K562 (cell line): ENCODE measurements around the gene ZFP62. TPM values are rescaled to one million over a fixed set of nuclear protein-coding genes. Genes with fewer than 3 reads are reported as not detected.
A peak's percentile ranks its signal among the peaks of the same experiment; 100 is the strongest.

Source experiments
- ATAC-seq: fragments of 200-7000 bp; cut with Tn5 transposase; 3 replicates; pipeline ENCODE4 v1.9.1; 2020; ENCODE audit warnings: moderate library complexity
- BruUV-seq: library from RNA; stranded (reverse); fragments of 400-500 nt; replicated peaks from 2 replicates; lab custom pipeline; 2021; lab: Mats Ljungman, UMichigan
- CTCF ChIA-PET: fragments of 300-600 bp; formaldehyde crosslinking; extraction: SDS; loops from one replicate; lab custom pipeline; 2021; ENCODE audit warnings: low intra/inter-chr PET ratio; lab: Yijun Ruan, JAX
- POLR2A ChIA-PET: fragments of 300-600, 350-650 bp; sonication (Branson Sonifier 250); formaldehyde crosslinking; extraction: SDS; loops from one replicate; lab custom pipeline; 2021; ENCODE audit warnings: antibody characterized with exemption, inconsistent platforms; lab: Yijun Ruan, JAX
- DNase-seq, 4 experiments: peaks; one replicate each; pipeline versions ENCODE4 v3.0.0 to v3.0.0-alpha.2; 2011 to 2018; ENCODE audit warnings: low spot score in 3 of 4, mixed read lengths in 3 of 4; ENCODE audit errors: extremely low read depth in 1 of 4
- FAIRE-seq: peaks from 2 replicates; lab custom pipeline; 2011; peaks lifted over from hg19 to GRCh38; lab: Jason Lieb, UNC
- H2AFZ ChIP-seq: 2 replicates; pipeline ENCODE4 v1.6.0; 2011; ENCODE audit warnings: low read depth, low read length, control low read depth, inconsistent platforms
- H3K27ac ChIP-seq: fragments of 200-600 bp; 3 replicates; pipeline ENCODE4 v1.8.0; 2011; ENCODE audit warnings: low read depth, mild to moderate bottlenecking, control low read depth, inconsistent platforms, low read length, moderate library complexity, mixed read lengths; ENCODE audit errors: extremely low read depth
- H3K27me3 ChIP-seq, 2 experiments: fragments of 300-600 bp in 1 of 2; 2 replicates in 1 of 2; 3 replicates in 1 of 2; pipeline versions ENCODE4 v1.6.0 to v1.8.0; 2011; ENCODE audit warnings: inconsistent platforms in 2 of 2, low read length in 2 of 2, mild to moderate bottlenecking in 1 of 2, mixed read lengths in 1 of 2, moderate library complexity in 1 of 2; ENCODE audit not compliant: control insufficient read depth in 2 of 2, insufficient read depth in 2 of 2
- H3K36me3 ChIP-seq: fragments of 300-600 bp; 3 replicates; pipeline ENCODE4 v1.8.0; 2011; ENCODE audit warnings: mild to moderate bottlenecking, low read length, inconsistent platforms; ENCODE audit not compliant: control insufficient read depth, insufficient read depth
- H3K4me1 ChIP-seq, 2 experiments: fragments of 200-600 bp in 1 of 2; replicated peaks in 1 of 2; 2 replicates in 1 of 2; 3 replicates in 1 of 2; pipeline versions ENCODE4 v1.5.1 to v1.8.0; 2011; ENCODE audit warnings: inconsistent platforms in 2 of 2, low read length in 2 of 2, mild to moderate bottlenecking in 1 of 2, mixed read lengths in 1 of 2, moderate library complexity in 1 of 2; ENCODE audit not compliant: control insufficient read depth in 2 of 2, insufficient read depth in 2 of 2
- H3K4me2 ChIP-seq: 2 replicates; pipeline ENCODE4 v1.6.1; 2011; ENCODE audit warnings: low read length, control low read depth, inconsistent platforms, mixed read lengths; ENCODE audit not compliant: insufficient read depth
- H3K4me3 ChIP-seq: fragments of 200-600 bp; sonication (generic), shearing (Covaris generic); 2 replicates; pipeline ENCODE4 v1.5.1; 2016; ENCODE audit warnings: control low read depth, inconsistent platforms
- H3K79me2 ChIP-seq: fragments of 200-600 bp; 3 replicates; pipeline ENCODE4 v1.8.0; 2011; ENCODE audit warnings: low read length, inconsistent platforms; ENCODE audit not compliant: control insufficient read depth, insufficient read depth
- H3K9ac ChIP-seq, 2 experiments: 2 replicates each; pipeline versions ENCODE4 v1.6.0 to v1.6.1; 2011; ENCODE audit warnings: low read depth in 2 of 2, low read length in 2 of 2, control low read depth in 1 of 2, inconsistent platforms in 1 of 2, mild to moderate bottlenecking in 1 of 2, mixed read lengths in 1 of 2; ENCODE audit not compliant: insufficient read depth in 1 of 2
- H3K9me1 ChIP-seq: one replicate; pipeline ENCODE4 v1.6.0; 2011; ENCODE audit warnings: inconsistent platforms, mild to moderate bottlenecking, low read length, moderate library complexity; ENCODE audit not compliant: control insufficient read depth, insufficient read depth
- H3K9me3 ChIP-seq: replicated peaks from 2 replicates; pipeline ENCODE4 v1.5.1; 2011; ENCODE audit warnings: low read depth, low read length, inconsistent platforms; ENCODE audit not compliant: control insufficient read depth, insufficient read depth
- H4K20me1 ChIP-seq: replicated peaks from 2 replicates; pipeline ENCODE4 v1.6.1; 2011; ENCODE audit warnings: low read length, inconsistent platforms, mixed read lengths; ENCODE audit not compliant: control insufficient read depth, insufficient read depth
- ETV5 ChIP-seq: sonication (generic); formaldehyde crosslinking; IDR thresholded peaks from 2 replicates; pipeline ENCODE4 v1.4.0; 2020; ENCODE audit warnings: low read depth, mild to moderate bottlenecking, missing genetic modification reagents
- FOXJ3 ChIP-seq: sonication (generic); formaldehyde crosslinking; IDR thresholded peaks from 2 replicates; pipeline ENCODE4 v1.4.0; 2020; ENCODE audit warnings: mild to moderate bottlenecking, missing genetic modification reagents
- FUS ChIP-seq: fragments of 200-400 bp; formaldehyde crosslinking; optimal IDR thresholded peaks from 2 replicates; pipeline ENCODE3; 2017; ENCODE audit warnings: low read depth, low read length
- NCOA1 ChIP-seq: fragments of 450-650 bp; IDR thresholded peaks from 2 replicates; pipeline ENCODE4 v1.6.1; 2016; ENCODE audit warnings: low read depth
- NCOA6 ChIP-seq: fragments of 450-650 bp; IDR thresholded peaks from 2 replicates; pipeline ENCODE4 v1.6.1; 2017; ENCODE audit warnings: mild to moderate bottlenecking
- NFATC3 ChIP-seq: fragments of 450-650 bp; IDR thresholded peaks from 2 replicates; pipeline ENCODE4 v1.6.1; 2017; ENCODE audit warnings: mild to moderate bottlenecking
- POU5F1 ChIP-seq: fragments of 150-350 bp; IDR thresholded peaks from 2 replicates; pipeline ENCODE4 v1.6.1; 2014; ENCODE audit warnings: borderline replicate concordance, low read length, low read depth, mild to moderate bottlenecking; ENCODE audit not compliant: partially characterized antibody
- RCOR1 ChIP-seq, 2 experiments: IDR thresholded peaks; 2 replicates each; pipeline ENCODE4 v1.6.1; 2012; ENCODE audit warnings: low read depth in 2 of 2, low read length in 2 of 2, borderline replicate concordance in 1 of 2, improper control_type of control experiment in 1 of 2
- SMARCC2 ChIP-seq: fragments of 450-650 bp; IDR thresholded peaks from 2 replicates; pipeline ENCODE4 v1.6.1; 2017; ENCODE audit warnings: antibody characterized with exemption, moderate library complexity, mild to moderate bottlenecking, low read depth
- SRSF9 ChIP-seq: fragments of 200-400 bp; formaldehyde crosslinking; IDR thresholded peaks from 2 replicates; pipeline ENCODE4 v1.6.1; 2017; ENCODE audit warnings: low read depth, low read length, borderline replicate concordance
- TBP ChIP-seq: optimal IDR thresholded peaks from 2 replicates; pipeline ENCODE3; 2011; ENCODE audit warnings: low read depth, low read length, improper control_type of control experiment
- ZFP36 ChIP-seq: fragments of 150-350 bp; IDR thresholded peaks from 2 replicates; pipeline ENCODE4 v1.6.1; 2018; ENCODE audit warnings: low read length, low read depth; ENCODE audit not compliant: partially characterized antibody
- ZKSCAN8 ChIP-seq: fragments of 200-800 bp; sonication (Bioruptor generic); IDR thresholded peaks from 2 replicates; pipeline ENCODE4 v1.6.1; 2016; ENCODE audit warnings: missing genetic modification characterization, missing compliant biosample characterization
- WGBS: fragments of 100-300 bp; shearing (Covaris generic); methylation state at CpG from one replicate; pipeline ENCODE4 v1.1.6; 2016; ENCODE audit warnings: low coverage, mixed read lengths; ENCODE audit not compliant: insufficient coverage; ENCODE audit errors: missing lambda C conversion rate; 5-methylcytosine and 5-hydroxymethylcytosine counted together
- in situ Hi-C: fragments of 300-500 bp; cut with MboI; formaldehyde crosslinking; loops from 4 replicates; pipeline ENCODE4 v1.15.0; 2018; ENCODE audit warnings: inconsistent platforms, mixed read lengths
- intact Hi-C: fragments of 100-400 bp; cut with micrococcal nuclease; formaldehyde crosslinking; loops from 2 replicates; pipeline ENCODE4 v1.14.2; 2022
- polyA plus RNA-seq, 8 experiments: library from polyadenylated mRNA; depleted of rRNA in 4 of 8; stranded (reverse) in 5 of 8; unstranded in 3 of 8; fragments of >200 nt; fragmentation: Nextera tagmentation in 2 of 8; fragmentation: Illumina TruSeq in 1 of 8; extraction: Ambion mirVana in 2 of 8; extraction: Trizol in 1 of 8; gene quantifications; 2 replicates each; pipeline versions ENCODE4 v1.2.1 to v1.2.3, GENCODE V29; 2011 to 2014; ENCODE audit warnings: inconsistent platforms in 1 of 8, missing spikeins in 1 of 8
- total RNA-seq, 7 experiments: library from RNA; depleted of rRNA in 6 of 7; stranded (reverse); fragments of >200 nt in 6 of 7; fragmentation: Illumina TruSeq in 2 of 7; extraction: Trizol in 2 of 7; gene quantifications; 2 replicates each; pipeline versions ENCODE4 v1.2.1 to v1.2.3, GENCODE V29; 2011 to 2021; ENCODE audit warnings: low replicate concordance in 1 of 7
- TF ChIP-seq, protein P1 (sequence below): fragments of 250-450 bp; sonication (Bioruptor Pico); IDR thresholded peaks from 2 replicates; pipeline ENCODE4 v1.8.0; 2021; ENCODE audit warnings: moderate library complexity, mild to moderate bottlenecking, inconsistent platforms
- TF ChIP-seq, protein P2 (sequence below), 2 experiments: fragments of 450-650 bp; IDR thresholded peaks; 2 replicates each; pipeline ENCODE4 v1.6.1; 2016
- TF ChIP-seq, protein P3 (sequence below): fragments of 200-800 bp; sonication (Bioruptor generic); IDR thresholded peaks from 2 replicates; pipeline ENCODE4 v1.6.1; 2017; ENCODE audit warnings: missing genetic modification characterization, missing compliant biosample characterization
- TF ChIP-seq, protein P4 (sequence below): fragments of 450-650 bp; IDR thresholded peaks from 2 replicates; pipeline ENCODE4 v1.6.1; 2016

The ZFP62 gene
- total and polyA plus RNA-seq, 9 of the 15 experiments (the other 6 are each of a cell fraction or from before 2014, with no cell fraction given), result 12.2 to 37.5 (median 25.0) TPM

DNA sequence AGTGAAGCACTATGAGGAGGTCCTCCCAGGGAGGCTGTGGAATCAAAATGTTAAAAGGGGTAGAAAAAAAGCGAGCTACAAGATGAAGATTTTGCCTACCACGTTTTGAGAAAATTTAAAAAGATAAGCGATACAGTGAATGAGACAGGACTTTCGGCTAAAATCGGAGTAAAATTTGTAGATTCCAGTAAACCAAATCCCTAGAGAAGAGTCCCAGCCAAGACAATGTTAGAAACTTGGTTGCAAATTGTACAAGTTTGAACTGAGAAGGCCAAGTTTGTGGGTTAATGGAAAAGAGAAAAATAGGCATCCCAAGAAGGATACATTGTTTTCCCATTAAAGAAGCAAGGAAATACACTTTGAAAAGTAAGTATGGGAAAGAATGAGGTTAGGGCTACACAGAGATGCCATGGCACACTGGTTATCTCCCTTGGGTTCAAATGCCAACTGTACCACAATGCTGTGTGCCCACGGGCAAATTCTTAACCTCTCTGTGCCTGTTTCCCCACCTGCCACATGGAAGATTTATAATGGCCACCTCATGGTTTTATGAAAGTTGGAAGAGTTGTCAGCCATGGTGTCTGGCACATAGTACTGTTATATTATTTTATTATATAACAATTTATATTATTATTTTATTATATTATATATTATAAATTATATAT lies 42.3 kb downstream of the ZFP62 start:
- no TSS peak for BruUV-seq
- intact Hi-C loops, result no loop called here
- Histone ChIP-seq H3K4me2 (no peak overlapping the region), H3K27me3 (no peaks in the 10 kb centered on the region), H3K79me2 (no peaks in the 10 kb centered on the region), H4K20me1 (no peaks in the 10 kb centered on the region), H3K9me3 (no peaks in the 10 kb centered on the region), H2AFZ (peak overlapping the region; percentile 22; the same call in 1 of the 2 replicates), H3K4me1 (peaks cover 20 to 30% of the 10 kb centered on the region in 2 experiments; a peak in 4 of 5 replicates), H3K27ac (no peak overlapping the region), H3K9me1 (no peaks in the 10 kb centered on the region), H3K36me3 (no peaks in the 10 kb centered on the region), H3K9ac (no peak overlapping the region), H3K4me3 (no peak overlapping the region)
- POLR2A ChIA-PET, result interaction anchor here (0.8 to 3.2 kb wide), 2 partner anchors 12 to 268 kb away, joined by 3 to 14 read pairs; no protein-coding TSS in a partner anchor
- CTCF ChIA-PET, result no interaction called here
- in situ Hi-C loops, result no loop called here
- 66% methylated on average over 6 of the region's 6 CpGs for WGBS
- ATAC-seq (no peak), DNase-seq (no peak), FAIRE-seq (no peak)
- TF ChIP-seq, protein P1, sequence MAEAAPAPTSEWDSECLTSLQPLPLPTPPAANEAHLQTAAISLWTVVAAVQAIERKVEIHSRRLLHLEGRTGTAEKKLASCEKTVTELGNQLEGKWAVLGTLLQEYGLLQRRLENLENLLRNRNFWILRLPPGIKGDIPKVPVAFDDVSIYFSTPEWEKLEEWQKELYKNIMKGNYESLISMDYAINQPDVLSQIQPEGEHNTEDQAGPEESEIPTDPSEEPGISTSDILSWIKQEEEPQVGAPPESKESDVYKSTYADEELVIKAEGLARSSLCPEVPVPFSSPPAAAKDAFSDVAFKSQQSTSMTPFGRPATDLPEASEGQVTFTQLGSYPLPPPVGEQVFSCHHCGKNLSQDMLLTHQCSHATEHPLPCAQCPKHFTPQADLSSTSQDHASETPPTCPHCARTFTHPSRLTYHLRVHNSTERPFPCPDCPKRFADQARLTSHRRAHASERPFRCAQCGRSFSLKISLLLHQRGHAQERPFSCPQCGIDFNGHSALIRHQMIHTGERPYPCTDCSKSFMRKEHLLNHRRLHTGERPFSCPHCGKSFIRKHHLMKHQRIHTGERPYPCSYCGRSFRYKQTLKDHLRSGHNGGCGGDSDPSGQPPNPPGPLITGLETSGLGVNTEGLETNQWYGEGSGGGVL, result no peak
- TF ChIP-seq ZFP36 (peak; percentile 84), RCOR1 (IDR thresholded peaks at IDR 0.05; ENCODE audit: borderline replicate concordance in 1 of 2, low read depth in 2 of 2, low read length in 2 of 2) (peak in 1 of 2 experiments; percentile 30; a peak in 1 of 4 replicates), FUS (no peak), NCOA6 (no peak), ETV5 (no peak), SRSF9 (no peak), ZKSCAN8 (CRISPR knock-in tag) (no peak), NFATC3 (no peak), POU5F1 (no peak), TBP (no peak), FOXJ3 (CRISPR knock-in tag) (no peak), SMARCC2 (no peak), NCOA1 (no peak)
- TF ChIP-seq, protein P2, sequence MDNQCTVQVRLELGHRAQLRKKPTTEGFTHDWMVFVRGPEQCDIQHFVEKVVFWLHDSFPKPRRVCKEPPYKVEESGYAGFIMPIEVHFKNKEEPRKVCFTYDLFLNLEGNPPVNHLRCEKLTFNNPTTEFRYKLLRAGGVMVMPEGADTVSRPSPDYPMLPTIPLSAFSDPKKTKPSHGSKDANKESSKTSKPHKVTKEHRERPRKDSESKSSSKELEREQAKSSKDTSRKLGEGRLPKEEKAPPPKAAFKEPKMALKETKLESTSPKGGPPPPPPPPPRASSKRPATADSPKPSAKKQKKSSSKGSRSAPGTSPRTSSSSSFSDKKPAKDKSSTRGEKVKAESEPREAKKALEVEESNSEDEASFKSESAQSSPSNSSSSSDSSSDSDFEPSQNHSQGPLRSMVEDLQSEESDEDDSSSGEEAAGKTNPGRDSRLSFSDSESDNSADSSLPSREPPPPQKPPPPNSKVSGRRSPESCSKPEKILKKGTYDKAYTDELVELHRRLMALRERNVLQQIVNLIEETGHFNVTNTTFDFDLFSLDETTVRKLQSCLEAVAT (IDR thresholded peaks at IDR 0.05), result no peak
- TF ChIP-seq, protein P3, sequence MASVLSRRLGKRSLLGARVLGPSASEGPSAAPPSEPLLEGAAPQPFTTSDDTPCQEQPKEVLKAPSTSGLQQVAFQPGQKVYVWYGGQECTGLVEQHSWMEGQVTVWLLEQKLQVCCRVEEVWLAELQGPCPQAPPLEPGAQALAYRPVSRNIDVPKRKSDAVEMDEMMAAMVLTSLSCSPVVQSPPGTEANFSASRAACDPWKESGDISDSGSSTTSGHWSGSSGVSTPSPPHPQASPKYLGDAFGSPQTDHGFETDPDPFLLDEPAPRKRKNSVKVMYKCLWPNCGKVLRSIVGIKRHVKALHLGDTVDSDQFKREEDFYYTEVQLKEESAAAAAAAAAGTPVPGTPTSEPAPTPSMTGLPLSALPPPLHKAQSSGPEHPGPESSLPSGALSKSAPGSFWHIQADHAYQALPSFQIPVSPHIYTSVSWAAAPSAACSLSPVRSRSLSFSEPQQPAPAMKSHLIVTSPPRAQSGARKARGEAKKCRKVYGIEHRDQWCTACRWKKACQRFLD, result no peak
- TF ChIP-seq, protein P4, sequence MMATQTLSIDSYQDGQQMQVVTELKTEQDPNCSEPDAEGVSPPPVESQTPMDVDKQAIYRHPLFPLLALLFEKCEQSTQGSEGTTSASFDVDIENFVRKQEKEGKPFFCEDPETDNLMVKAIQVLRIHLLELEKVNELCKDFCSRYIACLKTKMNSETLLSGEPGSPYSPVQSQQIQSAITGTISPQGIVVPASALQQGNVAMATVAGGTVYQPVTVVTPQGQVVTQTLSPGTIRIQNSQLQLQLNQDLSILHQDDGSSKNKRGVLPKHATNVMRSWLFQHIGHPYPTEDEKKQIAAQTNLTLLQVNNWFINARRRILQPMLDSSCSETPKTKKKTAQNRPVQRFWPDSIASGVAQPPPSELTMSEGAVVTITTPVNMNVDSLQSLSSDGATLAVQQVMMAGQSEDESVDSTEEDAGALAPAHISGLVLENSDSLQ, result peak; percentile 51
